Fibroblast of lung (primary cell): Measurements from ENCODE around the gene POMGNT1. TPM values are rescaled to one million over a fixed set of nuclear protein-coding genes. Genes with fewer than 3 reads are reported as not detected.

Experiments used
- DNase-seq, 2 donors: peaks; one replicate each; pipeline versions ENCODE4 v3.0.0 to v3.0.0-alpha.2; 2010; ENCODE audit warnings: low read depth in 2 of 2
- H2AFZ ChIP-seq: 2 replicates; pipeline ENCODE4 v1.5.1; 2012; ENCODE audit warnings: low read length, control low read depth, inconsistent platforms
- H3K27ac ChIP-seq: 2 replicates; pipeline ENCODE4 v1.5.1; 2011; ENCODE audit warnings: low read length, control low read depth; ENCODE audit not compliant: insufficient read depth
- H3K27me3 ChIP-seq: 2 replicates; pipeline ENCODE4 v1.5.1; 2011; ENCODE audit warnings: mild to moderate bottlenecking, low read length; ENCODE audit not compliant: control insufficient read depth, insufficient read depth
- H3K36me3 ChIP-seq: 2 replicates; pipeline ENCODE4 v1.5.1; 2011; ENCODE audit warnings: low read length; ENCODE audit not compliant: control insufficient read depth, insufficient read depth
- H3K4me1 ChIP-seq: 2 replicates; pipeline ENCODE4 v1.5.1; 2011; ENCODE audit warnings: low read length; ENCODE audit not compliant: control insufficient read depth, insufficient read depth; ENCODE audit errors: extremely low read depth
- H3K4me2 ChIP-seq: 2 replicates; pipeline ENCODE4 v1.5.1; 2011; ENCODE audit warnings: low read length, control low read depth; ENCODE audit not compliant: insufficient read depth; ENCODE audit errors: extremely low read depth
- H3K4me3 ChIP-seq, 4 experiments: fragments of 200-600 bp in 1 of 4; sonication (generic) in 1 of 4; replicated peaks in 1 of 4; 2 replicates each; pipeline ENCODE4 v1.5.1; 2011 to 2016; ENCODE audit warnings: low read length in 4 of 4, low read depth in 3 of 4, mild to moderate bottlenecking in 3 of 4, control low read depth in 2 of 4, inconsistent platforms in 1 of 4, mixed read lengths in 1 of 4; ENCODE audit not compliant: insufficient read depth in 1 of 4; ENCODE audit errors: control extremely low read depth in 1 of 4
- H3K79me2 ChIP-seq: 2 replicates; pipeline ENCODE4 v1.5.1; 2012; ENCODE audit warnings: mild to moderate bottlenecking, low read length, inconsistent platforms; ENCODE audit not compliant: control insufficient read depth, insufficient read depth
- H3K9ac ChIP-seq: 2 replicates; pipeline ENCODE4 v1.5.1; 2011; ENCODE audit warnings: mild to moderate bottlenecking, low read length, control low read depth; ENCODE audit not compliant: insufficient read depth
- H3K9me3 ChIP-seq: 2 replicates; pipeline ENCODE4 v1.5.1; 2012; ENCODE audit warnings: low read depth, low read length; ENCODE audit not compliant: control insufficient read depth, insufficient read depth
- H4K20me1 ChIP-seq: 2 replicates; pipeline ENCODE4 v1.5.1; 2011; ENCODE audit warnings: low read length; ENCODE audit not compliant: control insufficient read depth, insufficient read depth; ENCODE audit errors: extremely low read depth
- EZH2 ChIP-seq: IDR thresholded peaks from 2 replicates; pipeline ENCODE4 v1.5.1; 2012; ENCODE audit warnings: low read length, control low read depth, mild to moderate bottlenecking; ENCODE audit errors: missing control alignments
- polyA plus RNA-seq, 2 donors: library from polyadenylated mRNA; depleted of rRNA in 1 of 2; stranded (reverse) in 1 of 2; unstranded in 1 of 2; fragments of >200 nt; gene quantifications; 2 replicates each; pipeline ENCODE4 v1.2.1, GENCODE V29; 2011 to 2012; ENCODE audit warnings: missing spikeins in 1 of 2
- total RNA-seq: library from RNA; depleted of rRNA; stranded (reverse); fragments of >200 nt; gene quantifications from 2 replicates; pipeline ENCODE4 v1.2.1, GENCODE V29; 2014
- TF ChIP-seq, protein P1 (sequence below), 2 donors: IDR thresholded peaks in 1 of 2; conservative IDR thresholded peaks in 1 of 2; 1 replicate in 1 of 2; 2 replicates in 1 of 2; pipeline ENCODE4 v1.5.1; 2011 to 2012; ENCODE audit warnings: low read length in 2 of 2, control low read depth in 1 of 2, inconsistent platforms in 1 of 2, low read depth in 1 of 2, mild to moderate bottlenecking in 1 of 2

The POMGNT1 gene
- total and polyA plus RNA-seq, 2 donors (not counting 1 experiment from before 2014, with no cell fraction given) = 42.2 to 51.7 TPM

DNA sequence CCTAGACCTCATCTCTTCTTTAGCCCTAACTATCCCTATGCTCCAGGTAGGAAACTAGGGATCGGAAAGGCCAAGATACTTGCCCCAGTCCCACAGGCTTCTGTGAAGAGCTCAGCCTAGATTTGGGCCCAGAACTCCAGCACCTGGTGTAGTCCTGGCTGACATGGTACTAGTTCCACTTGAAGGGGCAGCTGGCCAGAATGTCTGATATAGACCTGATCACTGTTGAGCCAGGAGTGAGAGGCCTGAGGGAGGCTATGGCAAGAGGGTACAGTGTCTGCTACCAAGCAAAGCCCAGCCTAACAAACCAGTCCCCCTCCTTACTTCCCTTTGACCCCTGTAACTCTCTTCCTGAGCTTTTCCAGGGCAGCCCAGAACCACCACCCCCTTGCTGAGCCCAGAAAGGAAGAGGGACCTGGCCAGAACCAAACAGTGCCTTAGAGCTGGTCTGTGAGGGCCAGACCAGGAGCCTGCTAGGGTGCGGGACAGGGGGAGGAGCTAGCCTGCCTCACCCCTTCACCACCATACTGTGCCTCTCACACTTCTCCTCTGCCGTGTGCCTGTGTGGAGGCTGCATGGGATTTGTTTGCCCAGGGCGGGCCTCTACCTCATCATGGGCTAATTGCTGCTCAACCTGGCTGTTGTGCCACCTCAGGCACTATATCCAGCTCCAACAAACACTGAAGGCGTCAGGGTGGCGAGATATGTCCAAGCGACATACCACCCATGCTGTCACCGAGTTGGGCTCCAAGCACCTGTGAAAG lies 10.9 kb downstream of the POMGNT1 start:
- TF ChIP-seq, protein P1, sequence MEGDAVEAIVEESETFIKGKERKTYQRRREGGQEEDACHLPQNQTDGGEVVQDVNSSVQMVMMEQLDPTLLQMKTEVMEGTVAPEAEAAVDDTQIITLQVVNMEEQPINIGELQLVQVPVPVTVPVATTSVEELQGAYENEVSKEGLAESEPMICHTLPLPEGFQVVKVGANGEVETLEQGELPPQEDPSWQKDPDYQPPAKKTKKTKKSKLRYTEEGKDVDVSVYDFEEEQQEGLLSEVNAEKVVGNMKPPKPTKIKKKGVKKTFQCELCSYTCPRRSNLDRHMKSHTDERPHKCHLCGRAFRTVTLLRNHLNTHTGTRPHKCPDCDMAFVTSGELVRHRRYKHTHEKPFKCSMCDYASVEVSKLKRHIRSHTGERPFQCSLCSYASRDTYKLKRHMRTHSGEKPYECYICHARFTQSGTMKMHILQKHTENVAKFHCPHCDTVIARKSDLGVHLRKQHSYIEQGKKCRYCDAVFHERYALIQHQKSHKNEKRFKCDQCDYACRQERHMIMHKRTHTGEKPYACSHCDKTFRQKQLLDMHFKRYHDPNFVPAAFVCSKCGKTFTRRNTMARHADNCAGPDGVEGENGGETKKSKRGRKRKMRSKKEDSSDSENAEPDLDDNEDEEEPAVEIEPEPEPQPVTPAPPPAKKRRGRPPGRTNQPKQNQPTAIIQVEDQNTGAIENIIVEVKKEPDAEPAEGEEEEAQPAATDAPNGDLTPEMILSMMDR (conservative IDR thresholded peaks at IDR 0.05 in 1 of 2, IDR thresholded peaks at IDR 0.05 in 1 of 2; ENCODE audit: low read depth in 1 of 2, low read length in 2 of 2) = no peak
- TF ChIP-seq EZH2 = no peak
- H3K4me3 ChIP-seq = no peak overlapping the region
- no peak overlapping the region for H2AFZ ChIP-seq

DNA sequence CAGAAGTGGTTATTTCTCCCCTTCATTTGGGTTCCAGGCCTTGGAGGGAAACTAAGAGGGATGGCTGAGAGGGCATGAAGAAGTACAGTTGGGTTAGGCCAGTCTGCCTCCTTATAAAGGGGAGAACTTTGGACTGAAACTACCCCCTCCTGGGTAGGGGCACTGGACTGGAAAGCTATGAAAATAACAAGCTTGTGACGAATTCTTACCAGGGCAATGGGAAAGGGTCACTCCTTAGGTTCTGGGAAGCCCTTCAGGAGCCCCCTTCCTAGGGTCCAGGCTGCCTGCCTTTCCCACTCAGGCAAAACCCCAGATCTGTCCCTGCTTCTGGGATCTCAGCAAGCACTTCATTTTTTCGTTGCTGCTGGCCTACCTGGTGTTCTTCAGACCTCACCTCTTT lies 12.2 kb downstream of the POMGNT1 start:
- Histone ChIP-seq H3K4me1 (peaks cover 11% of the 10 kb centered on the region), H3K27ac (no peak overlapping the region), H3K9me3 (no peaks in the 10 kb centered on the region), H3K4me3 (no peak overlapping the region), H3K27me3 (no peaks in the 10 kb centered on the region), H3K9ac (no peak overlapping the region), H3K4me2 (no peak overlapping the region), H4K20me1 (no peaks in the 10 kb centered on the region), H2AFZ (no peak overlapping the region), H3K36me3 (peaks cover 6% of the 10 kb centered on the region), H3K79me2 (no peaks in the 10 kb centered on the region)
- DNase-seq = no peak
- TF ChIP-seq EZH2 = no peak
- TF ChIP-seq, protein P1 (conservative IDR thresholded peaks at IDR 0.05 in 1 of 2, IDR thresholded peaks at IDR 0.05 in 1 of 2; ENCODE audit: low read depth in 1 of 2, low read length in 2 of 2) = no peak

More for the DNA sequence above, 10.9 kb downstream of the POMGNT1 start:
- Histone ChIP-seq H3K27ac (no peak overlapping the region), H3K9me3 (no peaks in the 10 kb centered on the region), H3K79me2 (no peaks in the 10 kb centered on the region), H4K20me1 (no peaks in the 10 kb centered on the region), H3K9ac (no peak overlapping the region), H3K36me3 (peaks cover 8% of the 10 kb centered on the region), H3K27me3 (no peaks in the 10 kb centered on the region), H3K4me1 (peaks cover 9% of the 10 kb centered on the region), H3K4me2 (no peak overlapping the region)
- no peak for DNase-seq

DNA sequence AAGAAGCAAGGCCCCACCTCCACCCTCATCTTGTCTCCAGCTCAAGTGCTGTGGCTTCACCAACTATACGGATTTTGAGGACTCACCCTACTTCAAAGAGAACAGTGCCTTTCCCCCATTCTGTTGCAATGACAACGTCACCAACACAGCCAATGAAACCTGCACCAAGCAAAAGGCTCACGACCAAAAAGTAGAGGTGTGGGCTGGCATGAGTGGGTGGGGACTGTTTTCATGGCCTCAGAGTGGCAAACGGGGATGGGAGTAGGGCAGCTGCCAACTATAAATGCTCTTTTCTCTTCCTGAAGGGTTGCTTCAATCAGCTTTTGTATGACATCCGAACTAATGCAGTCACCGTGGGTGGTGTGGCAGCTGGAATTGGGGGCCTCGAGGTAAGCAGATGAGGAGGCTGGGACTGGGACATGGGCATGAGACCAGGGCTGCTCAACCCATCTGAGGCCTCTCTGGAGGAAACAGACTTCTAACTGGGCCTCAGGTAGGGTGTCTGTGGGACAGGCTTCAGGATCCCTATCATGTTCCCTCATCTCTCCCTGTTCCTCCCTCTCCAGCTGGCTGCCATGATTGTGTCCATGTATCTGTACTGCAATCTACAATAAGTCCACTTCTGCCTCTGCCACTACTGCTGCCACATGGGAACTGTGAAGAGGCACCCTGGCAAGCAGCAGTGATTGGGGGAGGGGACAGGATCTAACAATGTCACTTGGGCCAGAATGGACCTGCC lies 13.1 kb downstream of the POMGNT1 start:
- no peak overlapping the region for H3K27ac ChIP-seq

More for the DNA sequence above, 13.1 kb downstream of the POMGNT1 start:
- H4K20me1 ChIP-seq = no peaks in the 10 kb centered on the region
- H3K4me3 ChIP-seq = no peak overlapping the region
- no peaks in the 10 kb centered on the region for H3K9me3 ChIP-seq
- DNase-seq = no peak
- no peaks in the 10 kb centered on the region for H3K27me3 ChIP-seq
- no peak for TF ChIP-seq EZH2
- TF ChIP-seq, protein P1 (conservative IDR thresholded peaks at IDR 0.05 in 1 of 2, IDR thresholded peaks at IDR 0.05 in 1 of 2; ENCODE audit: low read depth in 1 of 2, low read length in 2 of 2) = no peak
- H3K4me1 ChIP-seq = peaks cover 11% of the 10 kb centered on the region
- no peak overlapping the region for H3K4me2 ChIP-seq
- H3K79me2 ChIP-seq = no peaks in the 10 kb centered on the region
- H3K9ac ChIP-seq = no peak overlapping the region
- peaks cover 3% of the 10 kb centered on the region for H3K36me3 ChIP-seq
- H2AFZ ChIP-seq = no peak overlapping the region
